ENCODE measurements around the gene NFIA. TPM values are rescaled to one million over a fixed set of nuclear protein-coding genes. Genes with fewer than 3 reads are reported as not detected.
A peak's percentile ranks its signal among the peaks of the same experiment; 100 is the strongest.

Gene NFIA
- total and polyA plus RNA-seq, 12 donors: 11.2 to 117 (median 92.5) TPM

DNA sequence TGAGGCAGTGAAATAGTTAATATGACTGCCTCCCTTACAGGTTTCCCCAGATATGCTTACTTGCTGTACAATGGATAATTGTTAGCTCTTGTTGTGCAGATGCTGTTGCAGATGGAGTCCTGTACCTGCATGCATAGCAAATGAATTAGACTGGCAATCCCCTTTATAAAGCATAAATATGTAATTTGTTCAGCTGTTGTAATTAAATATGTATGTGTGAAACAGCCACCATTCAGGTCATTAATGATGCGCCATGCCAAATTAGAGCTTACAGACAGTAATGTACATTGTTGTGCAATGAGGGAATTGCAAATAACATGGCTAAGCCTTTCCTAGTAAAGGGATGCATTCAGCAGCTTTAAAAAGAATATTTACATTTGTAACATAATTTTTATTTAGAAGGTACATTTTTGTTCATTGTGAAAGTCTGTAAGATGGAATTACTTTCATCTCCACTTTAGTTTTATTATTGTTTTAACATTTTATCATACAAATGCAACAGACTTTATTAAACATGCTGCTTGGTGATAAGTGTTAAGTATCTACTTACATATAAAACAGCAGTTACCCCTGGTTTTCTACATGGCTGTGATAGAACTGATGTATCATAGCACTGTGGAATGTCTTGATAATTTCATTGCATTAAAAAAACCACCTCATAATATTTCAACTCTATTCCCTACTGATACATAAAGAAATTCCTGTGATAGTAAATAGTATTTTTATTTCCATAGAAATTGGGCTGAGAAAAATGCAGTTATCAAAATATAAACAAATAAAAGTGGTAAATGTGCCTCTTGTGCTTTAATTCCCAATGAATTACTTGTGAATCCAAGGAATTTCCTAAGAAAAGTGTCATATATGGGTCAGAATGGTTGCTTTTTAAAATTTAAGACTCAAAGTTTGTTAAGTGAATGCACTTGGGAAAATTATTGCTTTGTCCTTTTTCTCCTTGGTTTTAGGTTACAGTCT, 99.0 kb downstream of the NFIA start:
- 98 to 100% methylated on average over 1 of the region's 1 CpG for WGBS, 2 donors
- no peaks in the 10 kb centered on the region for H3K36me3 ChIP-seq
- intact Hi-C loops (cut with DNase I): loop anchor here (2.0 to 10.0 kb wide), 13 partner anchors 59 to 271 kb away; partner anchors contain the start of gene NFIA (in 6 of the 10)
- no peak for ATAC-seq
- no peak overlapping the region for H3K4me3 ChIP-seq
- H3K9me3 ChIP-seq: no peaks in the 10 kb centered on the region
- no peak for DNase-seq
- H3K27ac ChIP-seq: peak overlapping the region in 9 of 10 donors; percentile 26 to 96 (median 88)
- TF ChIP-seq CTCF (IDR thresholded peaks at IDR 0.05): no peak
- no peaks in the 10 kb centered on the region for H3K27me3 ChIP-seq
- H3K4me1 ChIP-seq: peaks cover 12 to 85% (median 67%) of the 10 kb centered on the region in 9 donors

GRCh38 chr1:61182049-61182448, 99.7 kb downstream of the NFIA start:
- no peaks in the 10 kb centered on the region for H3K27me3 ChIP-seq
- intact Hi-C loops (cut with DNase I): loop anchor here (2.0 to 10.0 kb wide), 13 partner anchors 60 to 270 kb away; partner anchors contain the start of gene NFIA (in 6 of the 10)
- no peak for TF ChIP-seq CTCF (IDR thresholded peaks at IDR 0.05)
- no peak overlapping the region for H3K4me3 ChIP-seq
- peak in 3 of 8 donors; percentile 9 to 68 (median 53) for ATAC-seq
- H3K4me1 ChIP-seq: peaks cover 12 to 86% (median 72%) of the 10 kb centered on the region in 9 donors
- no peaks in the 10 kb centered on the region for H3K36me3 ChIP-seq
- 9 to 15% methylated on average over 2 of the region's 2 CpGs for WGBS, 2 donors
- DNase-seq: peak in 1 of 2 donors; percentile 24
- peak overlapping the region; percentile 4 to 96 (median 88) for H3K27ac ChIP-seq
- H3K9me3 ChIP-seq: no peaks in the 10 kb centered on the region

GRCh38 chr1:61182480-61182879, 100.1 kb downstream of the NFIA start:
- Histone ChIP-seq H3K4me1 (peaks cover 12 to 86% (median 74%) of the 10 kb centered on the region in 9 donors), H3K27ac (peak overlapping the region; percentile 4 to 96 (median 88)), H3K9me3 (no peaks in the 10 kb centered on the region), H3K27me3 (no peaks in the 10 kb centered on the region), H3K4me3 (no peak overlapping the region), H3K36me3 (no peaks in the 10 kb centered on the region)
- no peak for ATAC-seq
- no peak for TF ChIP-seq CTCF (IDR thresholded peaks at IDR 0.05)
- intact Hi-C loops (cut with DNase I): loop anchor here (2.0 to 10.0 kb wide), 13 partner anchors 60 to 270 kb away; partner anchors contain the start of gene NFIA (in 6 of the 10)
- WGBS, 2 donors: 79 to 81% methylated on average over 3 of the region's 3 CpGs
- DNase-seq: no peak

DNA sequence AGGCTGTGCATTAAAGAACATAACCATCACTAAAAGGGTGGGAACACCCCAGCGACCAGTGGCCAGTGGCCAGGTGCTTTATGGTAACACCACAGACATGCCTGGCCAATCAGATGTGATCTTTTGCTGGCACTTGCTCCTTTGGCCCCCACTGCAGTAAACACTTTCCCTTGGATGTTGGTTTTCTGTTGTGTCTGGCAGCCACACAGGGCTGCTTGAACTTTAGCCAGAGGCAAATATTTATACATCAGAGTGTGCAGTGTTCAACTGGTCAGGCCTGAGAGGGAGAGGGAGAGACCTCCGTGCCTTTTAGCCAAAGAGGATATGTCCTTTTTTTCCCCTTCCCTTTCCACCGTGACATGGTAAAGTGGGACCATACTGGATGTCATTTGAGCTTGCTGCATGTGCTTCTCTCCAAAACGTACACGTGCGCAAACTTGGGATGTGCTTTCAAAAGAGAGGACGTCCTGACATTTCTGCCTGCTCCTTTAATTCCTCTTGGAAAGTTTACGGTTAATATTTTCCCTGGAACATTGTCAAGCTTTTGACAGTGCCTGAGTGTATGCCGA, 101.2 kb downstream of the NFIA start:
- H3K4me1 ChIP-seq: peaks cover 12 to 84% (median 69%) of the 10 kb centered on the region in 9 donors
- WGBS, 2 donors: 10 to 13% methylated on average over 9 of the region's 9 CpGs

More for the DNA sequence above, 101.2 kb downstream of the NFIA start:
- ATAC-seq (peak; percentile 51 to 83 (median 76)), DNase-seq (peak; percentile 29 to 60)
- no peaks in the 10 kb centered on the region for H3K36me3 ChIP-seq
- peak overlapping the region in 9 of 10 donors; percentile 18 to 57 (median 48) for H3K4me3 ChIP-seq
- H3K9me3 ChIP-seq: no peaks in the 10 kb centered on the region
- intact Hi-C loops (cut with DNase I): loop anchor here (2.0 to 10.0 kb wide), 13 partner anchors 61 to 269 kb away; partner anchors contain the start of gene NFIA (in 6 of the 10)
- TF ChIP-seq CTCF (IDR thresholded peaks at IDR 0.05): no peak
- H3K27ac ChIP-seq: peak overlapping the region; percentile 72 to 96 (median 88)
- H3K27me3 ChIP-seq: no peaks in the 10 kb centered on the region
